HCT116 (cell line): Measurements from ENCODE around the gene OR2H2. TPM values are rescaled to one million over a fixed set of nuclear protein-coding genes. Genes with fewer than 3 reads are reported as not detected.

Experiments
- ATAC-seq: fragments of 200-7000 bp; cut with Tn5 transposase; 2 replicates; pipeline ENCODE4 v1.9.1; 2020; ENCODE audit warnings: mild to moderate bottlenecking, moderate library complexity
- BruUV-seq: library from RNA; stranded (reverse); fragments of 400-500 nt; replicated peaks from 2 replicates; lab custom pipeline; 2021; lab: Mats Ljungman, UMichigan
- CTCF ChIA-PET: fragments of 300-600 bp; sonication (Branson Sonifier 250); formaldehyde crosslinking; loops from one replicate; lab custom pipeline; 2021; ENCODE audit warnings: antibody characterized with exemption; lab: Charles Lee
- POLR2A ChIA-PET: fragments of 300-600, 350-600 bp; sonication (Branson Sonifier 250); formaldehyde crosslinking; loops from one replicate; lab custom pipeline; 2021; ENCODE audit warnings: antibody characterized with exemption; lab: Charles Lee
- RAD21 ChIA-PET, 2 experiments: fragments of 300-600 bp; sonication (Branson Sonifier 250); formaldehyde crosslinking; loops; one replicate each; lab custom pipeline; 2023; ENCODE audit warnings: low total read pairs in 2 of 2; ENCODE audit not compliant: uncharacterized antibody in 2 of 2, unreplicated experiment in 2 of 2, low non-redundant PET in 1 of 2; lab: Charles Lee
- DNase-seq: peaks from one replicate; pipeline ENCODE4 v3.0.0-alpha.2; 2010; ENCODE audit warnings: low read depth, low spot score
- H2AFZ ChIP-seq: fragments of 200-600 bp; shearing (Covaris generic), sonication (generic); 2 replicates; pipeline ENCODE4 v1.6.1; 2017; ENCODE audit warnings: low read depth, mixed run types, mixed read lengths, antibody characterized with exemption, low read length; ENCODE audit not compliant: poor library complexity, severe bottlenecking
- H3K27ac ChIP-seq: 2 replicates; pipeline ENCODE4 v1.5.1; 2012; ENCODE audit warnings: low read depth, low read length
- H3K27me3 ChIP-seq: fragments of 200-600 bp; sonication (generic); 2 replicates; pipeline ENCODE4 v1.6.1; 2016; ENCODE audit warnings: mixed run types, low read length, mixed read lengths; ENCODE audit not compliant: insufficient read depth
- H3K36me3 ChIP-seq, 2 experiments: fragments of 200-500 bp in 1 of 2; fragments of 200-600 bp in 1 of 2; sonication (Bioruptor generic) in 1 of 2; sonication (generic) in 1 of 2; 2 replicates each; pipeline versions ENCODE4 v1.5.1 to v1.6.1; 2014 to 2016; ENCODE audit warnings: low read length in 2 of 2, inconsistent platforms in 1 of 2, mixed read lengths in 1 of 2, mixed run types in 1 of 2; ENCODE audit not compliant: insufficient read depth in 2 of 2, control insufficient read depth in 1 of 2
- H3K4me1 ChIP-seq, 2 experiments: fragments of 200-600 bp in 1 of 2; sonication (generic) in 1 of 2; 2 replicates each; pipeline versions ENCODE4 v1.5.1 to v1.6.1; 2012 to 2017; ENCODE audit warnings: low read length in 2 of 2, inconsistent platforms in 1 of 2, mild to moderate bottlenecking in 1 of 2, mixed read lengths in 1 of 2, mixed run types in 1 of 2, moderate library complexity in 1 of 2; ENCODE audit not compliant: insufficient read depth in 2 of 2, control insufficient read depth in 1 of 2
- H3K4me2 ChIP-seq: fragments of 200-600 bp; sonication (generic); 2 replicates; pipeline ENCODE4 v1.6.1; 2017; ENCODE audit warnings: mixed run types, low read length, mixed read lengths
- H3K4me3 ChIP-seq, 2 experiments: fragments of 200-600 bp in 1 of 2; sonication (generic) in 1 of 2; replicated peaks in 1 of 2; 2 replicates each; pipeline ENCODE4 v1.5.1; 2011 to 2016; ENCODE audit warnings: low read length in 2 of 2, control low read depth in 1 of 2, low read depth in 1 of 2, mild to moderate bottlenecking in 1 of 2, mixed read lengths in 1 of 2, mixed run types in 1 of 2
- H3K79me2 ChIP-seq: fragments of 200-600 bp; sonication (generic); 2 replicates; pipeline ENCODE4 v1.6.1; 2017; ENCODE audit warnings: mild to moderate bottlenecking, mixed run types, low read length, moderate library complexity, mixed read lengths; ENCODE audit not compliant: insufficient read depth
- H3K9ac ChIP-seq: fragments of 200-600 bp; sonication (generic); 2 replicates; pipeline ENCODE4 v1.6.1; 2016; ENCODE audit warnings: low read length, mixed read lengths
- H3K9me2 ChIP-seq: fragments of 200-600 bp; sonication (generic), shearing (Covaris generic); 2 replicates; pipeline ENCODE4 v1.6.1; 2017; ENCODE audit warnings: mixed run types, mild to moderate bottlenecking, moderate library complexity; ENCODE audit not compliant: insufficient read depth
- H3K9me3 ChIP-seq, 2 experiments: fragments of 200-500 bp in 1 of 2; fragments of 200-600 bp in 1 of 2; sonication (Bioruptor generic) in 1 of 2; sonication (generic) in 1 of 2; 2 replicates each; pipeline ENCODE4 v1.6.1; 2014 to 2017; ENCODE audit warnings: low read length in 2 of 2, mixed read lengths in 2 of 2, inconsistent platforms in 1 of 2, low read depth in 1 of 2, mild to moderate bottlenecking in 1 of 2, mixed run types in 1 of 2, moderate library complexity in 1 of 2; ENCODE audit not compliant: control insufficient read depth in 1 of 2, insufficient read depth in 1 of 2
- H4K20me1 ChIP-seq: fragments of 200-600 bp; sonication (generic), shearing (Covaris generic); 2 replicates; pipeline ENCODE4 v1.6.1; 2017; ENCODE audit warnings: mixed run types, mild to moderate bottlenecking, moderate library complexity; ENCODE audit not compliant: insufficient read depth
- ATF3 ChIP-seq: IDR thresholded peaks from 2 replicates; pipeline ENCODE4 v1.6.1; 2012
- CTCF ChIP-seq, 3 experiments: fragments of 200-600 bp in 1 of 3; sonication (generic) in 1 of 3; IDR thresholded peaks in 2 of 3; conservative IDR thresholded peaks in 1 of 3; 2 replicates each; pipeline ENCODE4 v1.5.1; 2012 to 2017; ENCODE audit warnings: low read depth in 2 of 3, low read length in 2 of 3, antibody characterized with exemption in 1 of 3, borderline replicate concordance in 1 of 3, control low read depth in 1 of 3, mild to moderate bottlenecking in 1 of 3, mixed read lengths in 1 of 3, mixed run types in 1 of 3, moderate library complexity in 1 of 3; ENCODE audit not compliant: insufficient read depth in 1 of 3
- ELF1 ChIP-seq: IDR thresholded peaks from 2 replicates; pipeline ENCODE4 v1.6.1; 2012; ENCODE audit warnings: low read depth, borderline replicate concordance
- EZH2 ChIP-seq: fragments of 200-600 bp; sonication (generic); IDR thresholded peaks from 2 replicates; pipeline ENCODE4 v1.6.1; 2017; ENCODE audit warnings: antibody characterized with exemption, mixed run types
- POLR2A ChIP-seq: IDR thresholded peaks from 2 replicates; pipeline ENCODE4 v1.7.0; 2011; ENCODE audit warnings: borderline replicate concordance; ENCODE audit not compliant: insufficient read depth, insufficient read length; ENCODE audit errors: extremely low read depth
- RAD21 ChIP-seq: IDR thresholded peaks from 2 replicates; pipeline ENCODE4 v1.6.1; 2012; ENCODE audit warnings: low read depth, mild to moderate bottlenecking
- REST ChIP-seq: IDR thresholded peaks from 2 replicates; pipeline ENCODE4 v1.6.1; 2012; ENCODE audit warnings: low read depth
- SRF ChIP-seq: IDR thresholded peaks from 2 replicates; pipeline ENCODE4 v1.6.1; 2012; ENCODE audit warnings: low read depth
- TCF7L2 ChIP-seq: IDR thresholded peaks from 2 replicates; pipeline ENCODE4 v1.7.0; 2011; ENCODE audit warnings: borderline replicate concordance, inconsistent platforms; ENCODE audit not compliant: insufficient read depth, insufficient read length; ENCODE audit errors: extremely low read depth
- ZFX ChIP-seq: fragments of 450-650 bp; IDR thresholded peaks from 2 replicates; pipeline ENCODE4 v1.6.1; 2017
- ZNF274 ChIP-seq: fragments of 200-500 bp; sonication (Bioruptor generic); IDR thresholded peaks from 2 replicates; pipeline ENCODE4 v1.6.1; 2014; ENCODE audit warnings: mild to moderate bottlenecking, low read depth, low read length, inconsistent platforms
- intact Hi-C: fragments of 100-400 bp; cut with micrococcal nuclease; formaldehyde crosslinking; loops from 2 replicates; pipeline ENCODE4 v1.10.0; 2022
- total RNA-seq: library from RNA; stranded (reverse); gene quantifications from one replicate; pipeline ENCODE4 v1.2.1, GENCODE V29; 2021; ENCODE audit not compliant: unreplicated experiment

The OR2H2 gene
- total RNA-seq, 1 experiment from 2014 or later, result not detected

- H3K4me2 ChIP-seq, result no peak overlapping the region
- RAD21 ChIA-PET, result no interaction called here
- no peak overlapping the region for H3K4me3 ChIP-seq
- no peaks in the 10 kb centered on the region for H3K9me3 ChIP-seq
- intact Hi-C loops, result no loop called here
- CTCF ChIA-PET, result interaction anchor here (2.4 kb wide), 1 partner anchor 43 kb away, joined by 5 read pairs; no protein-coding TSS in a partner anchor
- H2AFZ ChIP-seq, result no peak overlapping the region
- TF ChIP-seq ZFX (no peak), SRF (no peak), CTCF (IDR thresholded peaks at IDR 0.05 in 2 of 3, conservative IDR thresholded peaks at IDR 0.05 in 1 of 3; ENCODE audit: borderline replicate concordance in 1 of 3, insufficient read depth in 1 of 3, low read depth in 2 of 3, low read length in 2 of 3) (no peak), REST (no peak), ELF1 (no peak), TCF7L2 (no peak), POLR2A (no peak), EZH2 (no peak), ZNF274 (no peak), RAD21 (no peak), ATF3 (no peak)
- TF ChIP-seq, all 23 proteins: peak for 0
- no peaks in the 10 kb centered on the region for H3K4me1 ChIP-seq
- no peaks in the 10 kb centered on the region for H3K9me2 ChIP-seq
- H3K27me3 ChIP-seq, result no peaks in the 10 kb centered on the region
- DNase-seq, result no peak
- no peak overlapping the region for H3K27ac ChIP-seq
- no peak for ATAC-seq
- peaks cover 6 to 54% of the 10 kb centered on the region in 2 experiments; a peak in 3 of 4 replicates for H3K36me3 ChIP-seq
- POLR2A ChIA-PET, result no interaction called here
- H3K79me2 ChIP-seq, result no peaks in the 10 kb centered on the region
- no peak overlapping the region for H3K9ac ChIP-seq
- BruUV-seq, result no TSS peak
- no peaks in the 10 kb centered on the region for H4K20me1 ChIP-seq
These were observed 25.6 kb downstream of the OR2H2 start for GRCh38 chr6:29610540-29610939.
